GM18498 (cell line): ENCODE data around the gene SPACDR.
"Not testable (repeated sequence)": the region's sequence is repeated elsewhere in the genome, so short reads cannot be mapped to it uniquely, and the experiment has no call there.

ENCODE experiments used
- ATAC-seq: cut with Tn5 transposase; IDR thresholded peaks from one replicate; pipeline ENCODE4 v1.9.1; 2021; ENCODE audit warnings: mild to moderate bottlenecking, moderate library complexity; ENCODE audit not compliant: unreplicated experiment

Gene SPACDR

GRCh38 chr7:100466653-100467605, 2.9 kb upstream of the SPACDR start:
- ATAC-seq = no peak

GRCh38 chr7:100465702-100466311, 1.7 kb upstream of the SPACDR start:
- ATAC-seq = no peak

- no peak for ATAC-seq
These were observed 1.2 kb upstream of the SPACDR start for GRCh38 chr7:100465299-100465698.

- ATAC-seq = no peak
These were observed 731 bp upstream of the SPACDR start for GRCh38 chr7:100464791-100465190.

- no peak for ATAC-seq
These were observed 7.0 kb downstream of the SPACDR start for GRCh38 chr7:100457033-100457432.

- no peak for ATAC-seq
These were observed 7.5 kb downstream of the SPACDR start for GRCh38 chr7:100456562-100456961.

GRCh38 chr7:100455206-100455605, 8.9 kb downstream of the SPACDR start:
- no peak for ATAC-seq

GRCh38 chr7:100453854-100454253, 10.2 kb downstream of the SPACDR start:
- ATAC-seq = not testable (repeated sequence)

GRCh38 chr7:100452513-100452912, 11.5 kb downstream of the SPACDR start:
- no peak for ATAC-seq

GRCh38 chr7:100449190-100449795, 14.8 kb downstream of the SPACDR start:
- no peak for ATAC-seq

GRCh38 chr7:100447363-100447762, 16.7 kb downstream of the SPACDR start:
- not testable (repeated sequence) for ATAC-seq

- ATAC-seq = no peak
These were observed 18.0 kb downstream of the SPACDR start for GRCh38 chr7:100446040-100446439.

GRCh38 chr7:100444311-100445278, 19.5 kb downstream of the SPACDR start:
- no peak for ATAC-seq

GRCh38 chr7:100443096-100443840, 20.8 kb downstream of the SPACDR start:
- no peak for ATAC-seq

- ATAC-seq = no peak
These were observed 22.2 kb downstream of the SPACDR start for GRCh38 chr7:100441641-100442535.

- ATAC-seq = not testable (repeated sequence)
These were observed 24.8 kb downstream of the SPACDR start for GRCh38 chr7:100439244-100439643.

- not testable (repeated sequence) for ATAC-seq
These were observed 25.3 kb downstream of the SPACDR start for GRCh38 chr7:100438731-100439130.

GRCh38 chr7:100438172-100438571, 25.9 kb downstream of the SPACDR start:
- no peak for ATAC-seq
